Activated CD8-positive, alpha-beta memory T cell treated with anti-CD3 and anti-CD28 coated beads for 24 hours (primary cell): ENCODE results near the gene ANXA1.

Experiments used
- DNase-seq: peaks from one replicate; pipeline ENCODE4 v3.0.0-alpha.2; 2020

ANXA1 gene

GRCh38 chr9:73141282-73141681 is 10.4 kb upstream of the ANXA1 start:
- DNase-seq: no peak

GRCh38 chr9:73143711-73144328 is 7.8 kb upstream of the ANXA1 start:
- DNase-seq: no peak

GRCh38 chr9:73146111-73146815 is 5.4 kb upstream of the ANXA1 start:
- DNase-seq: no peak

- DNase-seq: no peak
Measured at GRCh38 chr9:73148447-73148937, 3.2 kb upstream of the ANXA1 start.

GRCh38 chr9:73149371-73150067 is 2.1 kb upstream of the ANXA1 start:
- DNase-seq: no peak

GRCh38 chr9:73152543-73152844 is 829 bp downstream of the ANXA1 start:
- DNase-seq: no peak

- no peak for DNase-seq
Measured at GRCh38 chr9:73152953-73153352, 1.3 kb downstream of the ANXA1 start.

GRCh38 chr9:73153793-73154227 is 2.1 kb downstream of the ANXA1 start:
- no peak for DNase-seq

- no peak for DNase-seq
Measured at GRCh38 chr9:73154271-73154670, 2.6 kb downstream of the ANXA1 start.

- no peak for DNase-seq
Measured at GRCh38 chr9:73154722-73155121, 3.1 kb downstream of the ANXA1 start.

- no peak for DNase-seq
Measured at GRCh38 chr9:73155377-73155776, 3.7 kb downstream of the ANXA1 start.

- no peak for DNase-seq
Measured at GRCh38 chr9:73155968-73156864, 4.6 kb downstream of the ANXA1 start.

GRCh38 chr9:73156865-73157187 is 5.2 kb downstream of the ANXA1 start:
- DNase-seq: no peak

- DNase-seq: no peak
Measured at GRCh38 chr9:73157811-73158210, 6.1 kb downstream of the ANXA1 start.

- no peak for DNase-seq
Measured at GRCh38 chr9:73158723-73159122, 7.1 kb downstream of the ANXA1 start.

GRCh38 chr9:73160868-73161267 is 9.2 kb downstream of the ANXA1 start:
- no peak for DNase-seq

- DNase-seq: no peak
Measured at GRCh38 chr9:73162987-73163768, 11.5 kb downstream of the ANXA1 start.

GRCh38 chr9:73165911-73166310 is 14.2 kb downstream of the ANXA1 start:
- no peak for DNase-seq

- DNase-seq: no peak
Measured at GRCh38 chr9:73166468-73166867, 14.8 kb downstream of the ANXA1 start.

- DNase-seq: no peak
Measured at GRCh38 chr9:73167614-73168013, 15.9 kb downstream of the ANXA1 start.

GRCh38 chr9:73168298-73168934 is 16.8 kb downstream of the ANXA1 start:
- no peak for DNase-seq
